Measurements from ENCODE around the gene TMEM38B. TPM values are rescaled to one million over a fixed set of nuclear protein-coding genes. Genes with fewer than 3 reads are reported as not detected.
"Not testable (repeated sequence)": the region's sequence is repeated elsewhere in the genome, so short reads cannot be mapped to it uniquely, and the experiment has no call there.

The TMEM38B gene
- total RNA-seq, 2 donors from 2014 or later = 0.66 to 21.3 TPM

- DNase-seq (no peak), ATAC-seq (no peak)
- 60 to 62% methylated on average over 1 of the region's 1 CpG for WGBS, 2 donors
- Histone ChIP-seq H3K4me1 (no peaks in the 10 kb centered on the region), H3K27me3 (no peaks in the 10 kb centered on the region), H3K4me3 (no peak overlapping the region), H3K9me3 (no peaks in the 10 kb centered on the region), H3K36me3 (replicated peaks in 1 of 2; ENCODE audit: insufficient read depth in 1 of 2, low read depth in 2 of 2) (no peaks in the 10 kb centered on the region), H3K27ac (no peak overlapping the region)
- no peak for TF ChIP-seq POLR2A (IDR thresholded peaks at IDR 0.05)
- TF ChIP-seq CTCF (IDR thresholded peaks at IDR 0.05) = no peak
- intact Hi-C loops (cut with DNase I) = no loop called here
Observed at GRCh38 chr9:105716146-105716545, 21.8 kb downstream of the TMEM38B start.

GRCh38 chr9:105722099-105722498 is 27.8 kb downstream of the TMEM38B start:
- Histone ChIP-seq H3K4me1 (no peaks in the 10 kb centered on the region), H3K36me3 (replicated peaks in 1 of 2; ENCODE audit: insufficient read depth in 1 of 2, low read depth in 2 of 2) (no peaks in the 10 kb centered on the region), H3K27me3 (no peaks in the 10 kb centered on the region), H3K9me3 (no peaks in the 10 kb centered on the region), H3K4me3 (no peak overlapping the region), H3K27ac (no peak overlapping the region)
- DNase-seq (no peak), ATAC-seq (no peak)
- WGBS, 2 donors = 72 to 79% methylated on average over 3 of the region's 3 CpGs
- intact Hi-C loops (cut with DNase I) = no loop called here
- TF ChIP-seq POLR2A (IDR thresholded peaks at IDR 0.05) (no peak), CTCF (IDR thresholded peaks at IDR 0.05) (no peak)

- peaks cover 0 to 1% of the 10 kb centered on the region in 2 donors for H3K36me3 ChIP-seq (replicated peaks in 1 of 2; ENCODE audit: insufficient read depth in 1 of 2, low read depth in 2 of 2)
- H3K4me1 ChIP-seq = no peaks in the 10 kb centered on the region
- 84% methylated on average over 2 of the region's 2 CpGs for WGBS, 2 donors
- H3K9me3 ChIP-seq = no peaks in the 10 kb centered on the region
- TF ChIP-seq POLR2A (IDR thresholded peaks at IDR 0.05) = no peak
- no peak for TF ChIP-seq CTCF (IDR thresholded peaks at IDR 0.05)
- intact Hi-C loops (cut with DNase I) = no loop called here
- DNase-seq (no peak), ATAC-seq (no peak)
- no peak overlapping the region for H3K4me3 ChIP-seq
- no peak overlapping the region for H3K27ac ChIP-seq
- no peaks in the 10 kb centered on the region for H3K27me3 ChIP-seq
Observed at GRCh38 chr9:105725370-105725769, 31.0 kb downstream of the TMEM38B start.

- H3K27me3 ChIP-seq; intact Hi-C loops (cut with DNase I); H3K9me3 ChIP-seq; ATAC-seq; H3K4me3 ChIP-seq; H3K4me1 ChIP-seq; H3K36me3 ChIP-seq (replicated peaks in 1 of 2; ENCODE audit: insufficient read depth in 1 of 2, low read depth in 2 of 2); DNase-seq; H3K27ac ChIP-seq: not testable (repeated sequence)
- 97 to 100% methylated on average over 5 of the region's 5 CpGs for WGBS, 2 donors
Observed at GRCh38 chr9:105728230-105728629, 33.9 kb downstream of the TMEM38B start.

GRCh38 chr9:105731420-105731819 is 37.1 kb downstream of the TMEM38B start:
- H3K36me3 ChIP-seq (replicated peaks in 1 of 2; ENCODE audit: insufficient read depth in 1 of 2, low read depth in 2 of 2); H3K4me1 ChIP-seq; H3K27ac ChIP-seq; ATAC-seq; H3K9me3 ChIP-seq; DNase-seq; H3K27me3 ChIP-seq; H3K4me3 ChIP-seq: not testable (repeated sequence)
- intact Hi-C loops (cut with DNase I) = loop anchor here (10.0 kb wide), 1 partner anchor 1787 kb away; no protein-coding TSS in a partner anchor
- 95 to 96% methylated on average over 2 of the region's 2 CpGs for WGBS, 2 donors

GRCh38 chr9:105735366-105735765 is 41.0 kb downstream of the TMEM38B start:
- no peak overlapping the region for H3K4me3 ChIP-seq
- H3K27ac ChIP-seq = no peak overlapping the region
- no peaks in the 10 kb centered on the region for H3K4me1 ChIP-seq
- H3K9me3 ChIP-seq = peaks cover 0 to 14% (median 0%) of the 10 kb centered on the region in 3 donors
- H3K27me3 ChIP-seq = no peaks in the 10 kb centered on the region
- no peak for DNase-seq
- H3K36me3 ChIP-seq (replicated peaks in 1 of 2; ENCODE audit: insufficient read depth in 1 of 2, low read depth in 2 of 2) = no peaks in the 10 kb centered on the region
- no peak for TF ChIP-seq CTCF (IDR thresholded peaks at IDR 0.05)
- TF ChIP-seq POLR2A (IDR thresholded peaks at IDR 0.05) = no peak
- intact Hi-C loops (cut with DNase I) = loop anchor here (10.0 kb wide), 1 partner anchor 1791 kb away; no protein-coding TSS in a partner anchor
- ATAC-seq = no peak

Data from body of pancreas (tissue), 4 donors.